NCI-H146 treated with DMSO at 0.1 percent for 48 hours (cell line): Measurements from ENCODE around the gene NOTO.

Source experiments
- DNase-seq: peaks from one replicate; lab custom pipeline; 2025; ENCODE audit not compliant: unreplicated experiment; lab: John Stamatoyannopoulos, UW

NOTO gene

GRCh38 chr2:73257021-73257420 is 54.6 kb downstream of the NOTO start:
- no peak for DNase-seq

- DNase-seq = no peak
These were observed 55.2 kb downstream of the NOTO start for GRCh38 chr2:73257425-73258125.

- DNase-seq = no peak
These were observed 56.0 kb downstream of the NOTO start for GRCh38 chr2:73258186-73258912.

GRCh38 chr2:73258913-73259215 is 56.5 kb downstream of the NOTO start:
- DNase-seq = no peak

GRCh38 chr2:73259276-73259675 is 56.9 kb downstream of the NOTO start:
- DNase-seq = no peak

GRCh38 chr2:73259704-73260337 is 57.4 kb downstream of the NOTO start:
- DNase-seq = no peak

- no peak for DNase-seq
These were observed 58.1 kb downstream of the NOTO start for GRCh38 chr2:73260338-73260984.
